HG03103 (cell line): Measurements from ENCODE around the gene INSYN1.
"Not testable (repeated sequence)": the region's sequence is repeated elsewhere in the genome, so short reads cannot be mapped to it uniquely, and the experiment has no call there.

Experiments
- ATAC-seq: cut with Tn5 transposase; IDR thresholded peaks from one replicate; pipeline ENCODE4 v1.9.1; 2021; ENCODE audit warnings: low read depth; ENCODE audit not compliant: unreplicated experiment

Gene INSYN1, protein sequence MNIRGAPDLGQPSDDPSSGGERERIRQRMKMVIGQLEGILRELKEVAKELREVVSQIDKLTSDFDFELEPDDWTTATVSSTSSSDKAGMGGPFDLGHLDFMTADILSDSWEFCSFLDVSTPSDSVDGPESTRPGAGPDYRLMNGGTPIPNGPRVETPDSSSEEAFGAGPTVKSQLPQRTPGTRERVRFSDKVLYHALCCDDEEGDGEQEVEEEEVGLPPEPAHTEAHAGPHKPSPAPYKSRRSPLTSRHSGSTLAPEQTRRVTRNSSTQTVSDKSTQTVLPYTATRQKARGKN

GRCh38 chr15:73753250-73754130, at the start of gene INSYN1:
INSYN1 (minus strand) TSS chr15:73753351; CDS start chr15:73751130, 2,221 bp downstream.
- no peak for ATAC-seq

GRCh38 chr15:73802431-73803041, 49.4 kb upstream of the INSYN1 start:
- ATAC-seq = no peak

GRCh38 chr15:73800662-73801345, 47.7 kb upstream of the INSYN1 start:
- no peak for ATAC-seq

DNA sequence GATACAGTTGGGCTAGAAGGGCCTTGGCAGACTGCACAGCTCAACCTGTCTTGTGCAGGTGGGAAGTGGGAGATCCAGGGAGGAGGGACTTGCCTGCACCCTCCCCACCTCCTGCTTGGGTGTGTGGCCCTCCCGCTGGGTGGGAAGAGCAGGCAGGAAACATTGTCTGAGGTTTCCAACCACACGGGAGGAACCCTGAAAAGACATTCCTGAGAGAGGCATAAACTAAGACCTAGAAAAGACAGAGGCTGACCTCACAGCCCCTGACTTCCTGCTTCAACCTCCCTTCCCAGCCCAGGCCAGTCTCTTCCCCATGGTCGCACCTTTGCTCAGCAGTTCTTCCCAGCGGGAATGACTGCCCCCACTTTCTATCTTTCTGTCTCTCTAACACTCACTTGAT, 46.3 kb upstream of the INSYN1 start:
- ATAC-seq = no peak

- no peak for ATAC-seq
Measured at GRCh38 chr15:73797366-73798158, 44.4 kb upstream of the INSYN1 start.

DNA sequence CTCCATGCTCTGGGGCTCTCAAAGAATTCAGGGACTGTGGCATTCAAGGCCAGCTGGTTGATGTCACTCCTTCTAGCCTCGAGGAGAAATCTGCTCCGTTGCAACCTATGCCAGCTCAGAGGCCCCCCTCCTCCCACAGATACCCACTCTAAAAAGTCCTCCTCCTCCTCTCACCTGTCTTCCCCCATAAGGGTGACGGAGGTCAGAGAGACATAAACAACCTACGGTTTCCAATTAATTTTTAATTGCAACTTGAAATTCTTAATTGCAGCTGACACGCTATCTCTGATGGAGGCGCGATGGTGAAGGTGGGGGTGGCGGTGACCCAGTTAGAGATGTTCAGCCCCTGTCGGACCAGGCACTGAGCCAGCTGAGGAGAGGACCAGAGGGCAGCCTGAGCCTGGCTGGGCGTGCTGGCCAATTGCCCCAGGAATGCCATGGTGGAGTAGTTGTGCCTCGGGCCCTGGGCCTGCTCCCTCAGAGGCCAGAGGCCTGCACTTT, 43.2 kb upstream of the INSYN1 start:
- no peak for ATAC-seq

GRCh38 chr15:73794443-73795133, 41.4 kb upstream of the INSYN1 start:
- ATAC-seq = no peak

GRCh38 chr15:73792899-73793541, 39.9 kb upstream of the INSYN1 start:
- not testable (repeated sequence) for ATAC-seq

DNA sequence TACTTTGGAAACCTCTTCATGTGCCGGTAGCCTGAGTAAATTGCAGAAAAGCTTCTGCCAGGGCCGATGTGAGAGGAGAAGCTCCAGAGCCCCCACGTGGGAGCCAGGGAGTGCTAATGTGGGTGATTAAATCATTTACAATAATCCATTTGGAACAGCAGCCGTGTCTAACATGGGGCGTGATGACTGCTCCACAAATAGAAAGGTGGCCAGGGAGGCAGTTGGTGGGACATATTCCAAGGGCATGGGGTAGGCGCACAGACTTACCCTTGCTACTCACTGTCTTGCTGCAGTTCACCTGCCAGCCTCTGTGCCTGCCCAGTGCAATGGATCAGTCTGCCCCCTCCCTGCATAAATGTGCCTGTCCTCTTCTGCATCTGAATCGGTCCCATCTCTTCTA, 39.3 kb upstream of the INSYN1 start:
- ATAC-seq = no peak

- no peak for ATAC-seq
Measured at GRCh38 chr15:73789521-73790240, 36.5 kb upstream of the INSYN1 start.

GRCh38 chr15:73787621-73788020, 34.5 kb upstream of the INSYN1 start:
- ATAC-seq = no peak

GRCh38 chr15:73786538-73786937, 33.4 kb upstream of the INSYN1 start:
- ATAC-seq = no peak

DNA sequence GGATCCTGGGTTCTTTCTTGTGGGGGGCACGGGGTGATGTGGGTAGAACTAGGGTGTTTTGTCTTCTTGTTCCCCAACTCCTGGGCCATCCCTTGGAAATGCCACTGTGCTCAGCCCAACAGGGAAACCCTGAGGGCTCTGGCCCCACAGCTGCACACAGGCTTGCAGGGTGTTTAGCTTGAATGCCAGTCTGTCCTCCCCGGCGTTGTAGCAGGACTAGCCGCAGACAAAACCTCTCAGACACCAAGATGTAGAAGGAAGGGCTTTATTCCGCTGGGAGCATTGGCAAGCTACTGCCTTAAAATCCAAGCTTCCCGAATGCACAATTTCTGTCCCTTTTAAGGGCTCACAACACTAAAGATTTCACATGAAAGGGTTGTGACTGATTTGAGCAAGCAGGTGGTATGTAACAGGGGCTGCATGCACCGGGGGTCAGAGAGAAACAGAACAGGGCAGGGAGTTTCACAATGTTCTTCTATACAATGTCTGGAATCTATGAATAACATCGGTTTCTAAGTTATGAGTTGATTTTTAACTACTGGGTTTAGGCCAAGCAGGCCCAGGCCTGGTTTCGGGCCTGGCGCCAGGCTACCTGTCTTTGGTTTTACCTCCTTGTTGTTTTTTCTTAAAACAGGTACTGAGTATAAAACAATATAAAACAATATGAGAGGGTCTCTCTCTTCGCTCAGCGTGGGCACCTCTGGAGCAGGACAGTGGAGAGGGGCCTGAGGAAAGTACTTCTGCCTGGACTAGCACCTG, 32.3 kb upstream of the INSYN1 start:
- not testable (repeated sequence) for ATAC-seq

GRCh38 chr15:73784291-73784690, 31.1 kb upstream of the INSYN1 start:
- ATAC-seq = no peak

GRCh38 chr15:73782344-73782959, 29.3 kb upstream of the INSYN1 start:
- no peak for ATAC-seq

- ATAC-seq = no peak
Measured at GRCh38 chr15:73781038-73781925, 28.1 kb upstream of the INSYN1 start.
